ENCODE measurements around the gene SHMT2. TPM values are rescaled to one million over a fixed set of nuclear protein-coding genes. Genes with fewer than 3 reads are reported as not detected.
A peak's percentile ranks its signal among the peaks of the same experiment; 100 is the strongest.

SHMT2 gene
- total and polyA plus RNA-seq, 2 donors from 2014 or later, result 49.3 to 70.1 TPM

DNA sequence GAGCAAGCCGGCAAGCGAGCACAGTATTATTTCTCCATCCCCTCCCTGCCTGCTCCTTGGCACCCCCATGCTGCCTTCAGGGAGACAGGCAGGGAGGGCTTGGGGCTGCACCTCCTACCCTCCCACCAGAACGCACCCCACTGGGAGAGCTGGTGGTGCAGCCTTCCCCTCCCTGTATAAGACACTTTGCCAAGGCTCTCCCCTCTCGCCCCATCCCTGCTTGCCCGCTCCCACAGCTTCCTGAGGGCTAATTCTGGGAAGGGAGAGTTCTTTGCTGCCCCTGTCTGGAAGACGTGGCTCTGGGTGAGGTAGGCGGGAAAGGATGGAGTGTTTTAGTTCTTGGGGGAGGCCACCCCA, 16.8 kb upstream of the SHMT2 start:
- TF ChIP-seq, protein P1, sequence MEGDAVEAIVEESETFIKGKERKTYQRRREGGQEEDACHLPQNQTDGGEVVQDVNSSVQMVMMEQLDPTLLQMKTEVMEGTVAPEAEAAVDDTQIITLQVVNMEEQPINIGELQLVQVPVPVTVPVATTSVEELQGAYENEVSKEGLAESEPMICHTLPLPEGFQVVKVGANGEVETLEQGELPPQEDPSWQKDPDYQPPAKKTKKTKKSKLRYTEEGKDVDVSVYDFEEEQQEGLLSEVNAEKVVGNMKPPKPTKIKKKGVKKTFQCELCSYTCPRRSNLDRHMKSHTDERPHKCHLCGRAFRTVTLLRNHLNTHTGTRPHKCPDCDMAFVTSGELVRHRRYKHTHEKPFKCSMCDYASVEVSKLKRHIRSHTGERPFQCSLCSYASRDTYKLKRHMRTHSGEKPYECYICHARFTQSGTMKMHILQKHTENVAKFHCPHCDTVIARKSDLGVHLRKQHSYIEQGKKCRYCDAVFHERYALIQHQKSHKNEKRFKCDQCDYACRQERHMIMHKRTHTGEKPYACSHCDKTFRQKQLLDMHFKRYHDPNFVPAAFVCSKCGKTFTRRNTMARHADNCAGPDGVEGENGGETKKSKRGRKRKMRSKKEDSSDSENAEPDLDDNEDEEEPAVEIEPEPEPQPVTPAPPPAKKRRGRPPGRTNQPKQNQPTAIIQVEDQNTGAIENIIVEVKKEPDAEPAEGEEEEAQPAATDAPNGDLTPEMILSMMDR (IDR thresholded peaks at IDR 0.05; ENCODE audit: borderline replicate concordance, extremely low read depth, insufficient read depth), result no peak
- H3K4me1 ChIP-seq (ENCODE audit: control insufficient read depth in 2 of 3, insufficient read depth in 2 of 3, low read depth in 1 of 3, low read length in 3 of 3), result peaks cover 0 to 12% (median 8%) of the 10 kb centered on the region in 3 donors
- H3K9me3 ChIP-seq (ENCODE audit: control insufficient read depth in 2 of 3, insufficient read depth in 1 of 3, low read length in 3 of 3), result no peaks in the 10 kb centered on the region
- peak in 1 of 5 donors; percentile 46 for DNase-seq
- H3K4me3 ChIP-seq (ENCODE audit: low read length in 3 of 3), result no peak overlapping the region
- H3K36me3 ChIP-seq (ENCODE audit: control insufficient read depth in 2 of 3, insufficient read depth in 3 of 3, low read length in 3 of 3), result peaks cover 0 to 2% (median 0%) of the 10 kb centered on the region in 3 donors
- no peak for FAIRE-seq
- intact Hi-C loops (cut with DNase I), result no loop called here
- H3K27me3 ChIP-seq (ENCODE audit: control insufficient read depth, insufficient read depth, low read length), result peaks cover 24% of the 10 kb centered on the region
- H3K27ac ChIP-seq (ENCODE audit: low read depth in 2 of 2, low read length in 2 of 2), result no peak overlapping the region
- H3K9ac ChIP-seq (ENCODE audit: low read length in 3 of 3), result no peak overlapping the region

DNA sequence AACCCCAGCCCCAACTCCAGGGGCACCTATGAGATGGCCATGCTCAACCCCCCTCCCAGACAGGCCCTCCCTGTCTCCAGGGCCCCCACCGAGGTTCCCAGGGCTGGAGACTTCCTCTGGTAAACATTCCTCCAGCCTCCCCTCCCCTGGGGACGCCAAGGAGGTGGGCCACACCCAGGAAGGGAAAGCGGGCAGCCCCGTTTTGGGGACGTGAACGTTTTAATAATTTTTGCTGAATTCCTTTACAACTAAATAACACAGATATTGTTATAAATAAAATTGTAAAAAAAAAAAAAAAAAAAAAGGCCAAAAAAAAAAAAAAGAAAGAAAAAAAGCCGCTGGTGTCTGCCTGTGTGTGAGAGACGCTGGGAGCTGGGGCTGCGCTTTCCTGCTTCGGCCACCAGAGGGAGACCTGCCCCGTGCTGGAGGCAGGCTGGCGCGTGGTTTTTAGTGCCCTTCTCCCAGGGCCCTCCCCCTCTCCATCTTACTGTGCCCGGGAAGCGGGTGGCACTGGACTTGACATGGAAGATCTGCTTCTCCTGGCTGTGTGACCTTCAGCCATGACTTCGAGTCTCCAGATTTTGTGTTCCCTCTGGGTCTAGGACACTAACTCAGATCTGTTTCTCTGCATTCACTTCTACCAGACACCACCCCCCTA, 16.3 kb upstream of the SHMT2 start:
- DNase-seq, result peak; percentile 92 to 95 (median 94)
- FAIRE-seq, result peak; percentile 60
- TF ChIP-seq, protein P1 (IDR thresholded peaks at IDR 0.05; ENCODE audit: borderline replicate concordance, extremely low read depth, insufficient read depth), result peak; percentile 98
- Histone ChIP-seq H3K9me3 (ENCODE audit: control insufficient read depth in 2 of 3, insufficient read depth in 1 of 3, low read length in 3 of 3) (no peaks in the 10 kb centered on the region), H3K27me3 (ENCODE audit: control insufficient read depth, insufficient read depth, low read length) (peaks cover 25% of the 10 kb centered on the region), H3K4me3 (ENCODE audit: low read length in 3 of 3) (no peak overlapping the region), H3K27ac (ENCODE audit: low read depth in 2 of 2, low read length in 2 of 2) (no peak overlapping the region), H3K36me3 (ENCODE audit: control insufficient read depth in 2 of 3, insufficient read depth in 3 of 3, low read length in 3 of 3) (peaks cover 0 to 2% (median 0%) of the 10 kb centered on the region in 3 donors), H3K9ac (ENCODE audit: low read length in 3 of 3) (no peak overlapping the region), H3K4me1 (ENCODE audit: control insufficient read depth in 2 of 3, insufficient read depth in 2 of 3, low read depth in 1 of 3, low read length in 3 of 3) (peaks cover 0 to 12% (median 8%) of the 10 kb centered on the region in 3 donors)
- intact Hi-C loops (cut with DNase I), result no loop called here

DNA sequence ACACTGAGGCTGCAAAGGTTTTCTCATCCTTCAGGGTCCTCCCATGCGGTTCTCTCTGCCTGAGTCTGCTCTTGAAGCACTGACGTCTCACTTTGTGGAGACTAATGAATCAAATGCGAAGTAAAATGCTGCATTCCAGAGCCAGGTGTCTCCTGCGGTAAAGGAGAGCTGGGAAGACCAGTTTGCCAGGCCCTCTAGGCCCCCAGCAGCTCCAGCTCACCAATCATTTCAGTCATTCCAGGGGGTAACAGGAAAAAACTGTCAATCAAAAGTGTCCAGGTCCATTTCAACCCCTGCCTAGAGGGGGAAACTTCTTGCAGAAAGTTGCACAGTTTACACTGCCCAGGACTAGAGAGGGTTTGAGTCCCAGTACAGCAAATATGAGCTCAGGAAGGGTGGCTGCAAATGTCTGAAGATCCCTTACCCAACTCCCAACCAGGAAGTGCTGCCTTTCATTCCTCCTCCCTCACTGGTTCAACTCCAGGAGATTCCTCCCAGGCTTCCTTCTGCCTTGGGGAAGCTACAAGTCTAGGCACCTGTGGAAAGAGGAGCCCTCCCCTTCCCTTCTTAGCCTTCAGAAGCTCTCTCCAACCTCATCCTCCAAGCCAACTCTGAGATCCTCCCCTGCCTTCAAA, 15.6 kb upstream of the SHMT2 start:
- H3K4me3 ChIP-seq (ENCODE audit: low read length in 3 of 3), result no peak overlapping the region
- no peak overlapping the region for H3K27ac ChIP-seq (ENCODE audit: low read depth in 2 of 2, low read length in 2 of 2)
- H3K27me3 ChIP-seq (ENCODE audit: control insufficient read depth, insufficient read depth, low read length), result peaks cover 30% of the 10 kb centered on the region
- intact Hi-C loops (cut with DNase I), result no loop called here
- no peak overlapping the region for H3K9ac ChIP-seq (ENCODE audit: low read length in 3 of 3)
- H3K4me1 ChIP-seq (ENCODE audit: control insufficient read depth in 2 of 3, insufficient read depth in 2 of 3, low read depth in 1 of 3, low read length in 3 of 3), result peaks cover 0 to 12% (median 8%) of the 10 kb centered on the region in 3 donors
- TF ChIP-seq, protein P1 (IDR thresholded peaks at IDR 0.05; ENCODE audit: borderline replicate concordance, extremely low read depth, insufficient read depth), result no peak
- H3K36me3 ChIP-seq (ENCODE audit: control insufficient read depth in 2 of 3, insufficient read depth in 3 of 3, low read length in 3 of 3), result peaks cover 0 to 2% (median 0%) of the 10 kb centered on the region in 3 donors
- FAIRE-seq (no peak), DNase-seq (peak in 2 of 5 donors; percentile 38 to 50)
- H3K9me3 ChIP-seq (ENCODE audit: control insufficient read depth in 2 of 3, insufficient read depth in 1 of 3, low read length in 3 of 3), result no peaks in the 10 kb centered on the region

Measured in kidney (tissue), 14 donors.